Measurements from ENCODE around the gene ZNF438.

ZNF438 gene

DNA sequence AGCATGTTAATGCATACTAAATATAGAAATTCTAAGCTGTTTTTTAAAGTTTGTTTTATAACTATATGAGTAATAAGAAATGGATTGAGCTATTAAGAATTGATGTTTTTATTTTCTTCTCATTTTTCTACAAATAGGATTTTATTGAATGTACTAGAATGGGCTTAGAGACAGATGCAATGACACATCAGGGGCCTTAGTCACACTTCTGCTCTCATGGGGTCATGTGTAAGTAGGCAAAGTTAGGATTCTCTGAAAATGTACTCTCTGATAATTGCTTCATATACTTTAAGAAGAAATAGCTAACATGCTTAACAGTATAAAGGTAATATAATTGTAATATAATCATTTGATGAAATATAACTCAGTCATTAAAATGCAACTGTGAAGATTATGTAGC is 154.6 kb downstream of the ZNF438 start:
- no peak for DNase-seq (ENCODE audit: low read depth)

DNA sequence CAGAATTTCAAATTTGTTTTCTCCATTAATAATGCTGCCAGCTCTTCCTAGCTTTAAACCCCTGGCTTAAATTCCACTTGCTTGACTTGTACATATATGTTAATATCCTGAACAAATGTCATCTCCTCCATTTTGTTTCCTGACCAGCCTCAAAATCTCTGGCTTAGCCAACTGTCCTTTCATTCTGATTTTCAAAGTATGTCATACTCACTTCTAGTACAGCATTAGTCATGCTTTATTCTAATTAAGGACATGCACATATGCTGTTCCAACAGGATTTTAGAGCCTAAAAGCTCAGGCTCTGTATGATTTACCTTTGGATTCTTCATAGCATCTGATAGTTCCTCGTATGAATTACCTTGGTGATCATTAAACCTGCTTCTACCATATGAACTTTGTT is 158.3 kb downstream of the ZNF438 start:
- DNase-seq (ENCODE audit: low read depth), result no peak

DNA sequence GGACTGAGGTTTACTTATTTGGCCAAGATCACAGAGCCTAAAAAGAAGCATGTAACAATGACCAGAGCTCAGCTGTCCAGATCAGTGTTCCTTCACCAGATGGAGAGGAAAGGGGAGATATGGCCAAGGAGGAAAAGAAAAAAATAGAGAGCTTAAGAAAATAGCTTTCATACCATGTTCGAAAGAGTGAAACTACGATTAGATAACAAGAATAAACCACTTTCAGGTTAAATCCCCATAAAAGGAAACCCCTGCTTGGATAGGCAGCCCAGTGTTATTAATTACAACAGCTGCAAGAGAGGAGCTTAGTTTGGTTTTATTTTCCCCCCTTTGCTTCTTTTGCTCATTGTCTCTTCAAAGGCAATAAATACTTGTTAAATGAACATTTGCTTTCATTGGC is 160.8 kb downstream of the ZNF438 start:
- DNase-seq (ENCODE audit: low read depth), result no peak

DNA sequence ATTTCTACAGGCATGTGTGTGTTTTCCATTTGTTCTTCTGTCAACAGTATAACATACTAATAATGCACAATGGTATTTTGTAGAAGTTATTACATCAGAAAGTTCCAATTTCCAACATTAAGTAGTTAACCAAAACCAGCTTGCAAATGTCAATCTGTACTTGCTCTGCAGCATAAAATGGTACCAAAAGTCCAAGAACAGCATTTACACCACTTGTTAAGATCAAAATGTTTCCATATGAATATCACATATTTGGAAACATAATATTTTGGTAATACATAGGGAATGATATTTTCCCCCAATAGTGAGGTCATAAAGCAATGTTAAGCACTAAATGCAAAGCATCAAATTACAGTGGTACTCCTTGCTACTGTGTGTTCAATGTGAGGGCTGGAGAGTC is 162.1 kb downstream of the ZNF438 start:
- DNase-seq (ENCODE audit: low read depth), result no peak

DNA sequence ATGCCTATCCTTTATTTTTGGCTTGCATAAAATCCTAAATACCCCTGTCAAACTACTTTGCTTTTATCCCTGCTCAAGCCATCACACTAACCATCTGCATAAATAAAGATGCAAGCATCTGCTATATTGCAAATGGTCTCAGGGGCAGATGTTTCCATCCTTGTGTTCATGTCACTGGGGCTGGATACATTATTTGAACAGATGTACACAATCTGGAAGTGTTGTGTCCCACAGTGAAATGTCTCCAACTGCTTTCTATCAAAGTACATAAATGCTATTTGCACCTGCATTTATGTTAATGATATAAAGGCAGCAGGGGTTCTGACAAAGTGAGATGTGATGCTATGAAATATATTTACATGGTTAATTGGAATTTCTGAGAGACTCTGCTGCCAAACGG is 163.1 kb downstream of the ZNF438 start:
- DNase-seq (ENCODE audit: low read depth), result no peak

DNA sequence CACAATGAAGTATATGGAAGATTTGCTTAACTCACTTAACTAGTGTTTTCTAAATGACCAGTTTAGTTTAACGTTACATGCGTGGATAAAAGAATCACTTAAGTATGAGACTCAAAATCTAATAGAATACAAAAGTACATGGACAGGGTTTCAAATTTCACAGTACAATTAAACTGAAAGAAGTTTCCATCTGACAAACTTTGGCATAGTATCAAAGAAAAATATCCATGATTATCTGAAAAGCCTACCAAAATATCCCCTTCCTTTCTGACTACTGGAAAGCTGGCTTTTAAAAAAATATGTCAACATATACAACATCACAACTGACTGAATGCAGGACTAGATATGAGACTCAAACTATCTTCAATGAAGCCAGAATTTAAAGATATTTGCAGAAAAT is 164.8 kb downstream of the ZNF438 start:
- DNase-seq (ENCODE audit: low read depth), result no peak

DNA sequence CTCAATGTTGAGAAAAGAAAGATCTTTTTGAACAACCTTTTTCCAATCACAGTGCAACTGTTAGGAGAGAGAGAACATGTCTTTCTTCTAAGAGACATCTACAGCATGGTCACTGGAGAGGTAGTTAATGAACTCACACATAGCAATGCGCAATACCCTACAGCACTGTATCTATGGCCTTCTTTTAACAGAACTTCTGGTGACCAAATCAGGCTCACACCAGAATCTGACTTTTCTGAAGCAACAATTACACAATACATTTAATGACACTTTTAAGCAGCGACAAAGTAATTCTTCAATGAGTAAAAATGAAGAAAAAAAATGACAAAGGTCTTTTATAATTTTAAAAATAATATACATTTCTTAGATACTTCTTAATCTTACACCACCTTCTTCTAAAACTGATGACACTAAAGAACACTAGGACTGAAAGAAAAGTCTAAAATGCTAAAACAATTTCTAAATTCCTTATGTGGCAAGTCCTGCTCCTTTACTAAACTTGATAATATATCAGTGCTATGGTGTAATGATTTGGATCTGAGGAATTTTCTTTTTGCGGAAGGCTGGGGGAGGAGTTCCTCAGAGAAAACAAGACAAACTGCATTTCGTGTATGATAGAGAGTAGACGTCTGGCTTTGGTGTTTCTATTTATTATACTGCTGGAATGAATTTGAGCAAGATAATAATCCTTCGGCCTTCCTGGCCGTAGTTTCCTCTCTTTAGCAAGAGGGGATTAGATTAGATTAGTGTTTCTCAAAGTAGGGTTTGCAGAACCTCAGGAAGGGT is 166.3 kb downstream of the ZNF438 start:
- no peak for DNase-seq (ENCODE audit: low read depth)

DNA sequence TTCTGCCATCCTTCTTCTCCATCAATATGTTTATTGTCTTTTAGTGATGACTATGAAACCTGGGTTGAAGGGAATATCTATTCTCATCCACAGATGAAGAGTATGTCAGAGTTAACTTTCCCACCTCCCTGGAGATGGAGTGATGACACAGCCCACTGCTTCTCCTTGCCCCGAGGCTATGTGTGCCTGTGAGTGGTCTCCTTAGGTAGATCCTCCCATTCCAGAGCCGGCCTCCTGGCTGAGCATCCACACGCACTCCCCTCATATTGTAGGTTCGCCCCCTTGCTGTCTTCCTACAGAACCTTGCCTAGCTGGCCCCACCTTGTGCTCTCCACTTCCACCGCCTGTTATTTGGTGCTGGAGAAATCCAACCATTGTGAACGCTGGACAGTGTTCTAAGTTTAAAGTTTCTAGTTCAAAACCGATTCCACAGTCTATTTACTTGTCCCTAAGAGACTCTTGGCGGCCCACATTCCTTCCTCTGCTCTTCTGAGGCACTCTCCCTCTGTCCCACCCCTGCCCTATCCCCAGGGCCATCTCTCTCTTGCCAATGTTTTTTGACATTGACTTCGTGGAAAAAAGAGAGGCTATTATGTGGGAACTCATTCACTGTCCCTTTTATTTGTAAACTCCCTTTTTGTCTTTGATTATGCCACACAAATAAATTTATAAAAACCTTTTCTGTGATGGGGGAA is 168.0 kb downstream of the ZNF438 start:
- DNase-seq (ENCODE audit: low read depth), result no peak

DNA sequence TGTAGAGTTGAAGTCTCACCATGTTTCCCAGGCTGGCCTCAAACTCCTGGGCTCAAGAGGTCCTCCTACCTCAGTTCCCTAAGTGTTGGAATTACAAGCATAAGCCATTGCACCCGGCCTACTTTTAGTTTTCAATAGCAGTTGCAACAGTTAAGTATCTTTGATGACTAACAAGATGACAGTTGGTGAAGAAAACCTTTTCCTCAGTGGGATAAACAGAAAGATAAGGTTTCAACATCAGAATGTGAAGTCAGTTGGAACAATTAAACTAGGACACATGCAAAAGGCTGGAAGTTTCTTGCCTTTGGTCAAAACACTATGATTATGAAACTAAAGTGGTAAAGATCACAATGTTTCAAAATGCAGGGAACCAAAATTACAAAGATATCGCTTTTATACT is 169.2 kb downstream of the ZNF438 start:
- no peak for DNase-seq (ENCODE audit: low read depth)

DNA sequence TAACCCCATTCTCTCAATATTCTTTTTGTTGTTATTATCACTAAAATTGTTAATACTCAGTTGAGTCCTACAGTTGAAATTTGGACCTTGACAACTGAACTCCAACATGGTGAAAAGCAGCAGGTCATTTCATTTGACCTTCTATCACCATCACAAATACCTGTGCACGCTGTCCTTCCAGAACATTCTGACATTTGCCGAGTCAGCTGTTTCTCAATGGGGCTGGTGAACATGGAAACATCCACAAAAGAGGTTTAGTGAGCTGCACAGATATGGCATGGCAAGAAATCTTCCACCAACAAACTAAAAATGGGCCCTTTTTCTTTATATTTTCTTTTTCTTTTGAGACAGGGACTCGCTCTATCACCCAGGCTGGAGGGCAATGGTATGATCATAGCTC is 169.7 kb downstream of the ZNF438 start:
- DNase-seq (ENCODE audit: low read depth), result no peak

DNA sequence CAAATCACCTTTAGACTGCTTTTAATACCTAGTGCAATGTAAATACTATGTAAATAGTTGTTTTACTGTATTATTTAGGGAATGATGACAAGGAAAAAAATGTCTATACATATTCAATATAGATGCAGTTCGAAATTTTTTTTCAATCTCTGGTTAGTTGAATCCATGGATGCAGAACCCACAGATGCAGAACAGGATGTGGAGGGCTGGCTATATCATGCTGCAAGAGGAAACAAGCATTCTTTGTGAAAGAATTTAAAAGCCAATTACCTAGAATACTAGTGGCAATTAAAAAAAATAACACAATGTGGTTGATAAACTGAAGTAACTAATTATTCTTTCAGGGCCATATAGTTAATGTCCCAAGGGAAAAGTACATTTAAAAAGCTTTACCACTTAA is 170.4 kb downstream of the ZNF438 start:
- no peak for DNase-seq (ENCODE audit: low read depth)

DNA sequence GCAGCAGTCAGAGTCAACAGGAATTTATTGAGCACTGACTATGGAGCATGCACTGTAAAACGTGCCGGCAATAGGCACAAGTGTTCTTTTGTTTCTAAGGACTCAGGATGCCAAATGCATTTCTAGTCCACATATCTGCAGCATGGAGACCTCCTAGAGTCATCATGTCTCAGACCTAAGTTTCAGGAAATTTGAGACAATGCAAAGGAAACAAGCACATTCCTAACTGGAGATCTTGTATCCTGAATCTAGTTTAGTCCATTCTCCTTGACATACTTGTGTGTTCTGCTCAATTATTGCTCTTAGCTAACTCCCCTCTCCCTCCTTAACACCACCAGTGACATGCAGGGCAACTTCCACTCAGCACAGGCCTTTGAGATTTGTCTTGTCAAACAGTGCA is 173.2 kb downstream of the ZNF438 start:
- no peak for DNase-seq (ENCODE audit: low read depth)

DNA sequence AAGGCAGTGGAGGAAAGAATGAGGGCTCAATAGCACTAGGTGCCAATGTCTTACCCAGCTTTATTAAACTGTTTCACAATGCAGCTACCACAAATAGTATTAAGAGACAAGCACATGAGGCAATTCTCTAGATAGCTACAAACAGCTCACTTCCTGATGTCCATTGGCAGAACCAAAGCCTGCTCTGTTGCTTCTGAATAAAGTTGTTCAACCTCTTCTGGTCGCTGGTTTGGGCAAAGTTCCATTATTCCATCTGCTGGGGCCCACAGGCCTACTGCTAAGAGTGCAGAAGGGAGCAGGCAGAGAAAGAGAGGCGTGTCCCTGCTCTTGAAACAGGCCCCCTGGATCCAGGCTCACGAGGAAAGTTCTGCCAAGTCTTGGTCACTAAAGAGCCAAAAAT is 173.9 kb downstream of the ZNF438 start:
- no peak for DNase-seq (ENCODE audit: low read depth)

DNA sequence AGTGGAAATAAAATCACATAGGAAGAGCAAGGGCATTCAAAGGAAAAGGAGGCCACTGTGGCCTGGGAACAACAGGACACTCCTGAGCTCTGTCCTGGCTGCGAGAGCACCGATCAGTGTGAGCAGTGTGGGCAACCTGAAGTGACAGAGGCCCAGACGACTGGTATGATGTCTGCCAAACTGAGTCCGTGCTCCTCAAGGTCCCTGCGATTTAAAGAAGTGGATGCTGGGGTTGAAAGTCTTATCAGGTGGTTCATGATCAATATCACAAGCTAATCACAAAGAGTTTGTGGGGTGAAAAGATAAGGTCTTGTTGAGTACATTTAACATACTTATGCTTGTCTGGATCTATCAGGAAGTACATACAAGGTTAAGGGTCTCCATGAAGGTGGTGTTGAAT is 176.5 kb downstream of the ZNF438 start:
- no peak for DNase-seq (ENCODE audit: low read depth)

DNA sequence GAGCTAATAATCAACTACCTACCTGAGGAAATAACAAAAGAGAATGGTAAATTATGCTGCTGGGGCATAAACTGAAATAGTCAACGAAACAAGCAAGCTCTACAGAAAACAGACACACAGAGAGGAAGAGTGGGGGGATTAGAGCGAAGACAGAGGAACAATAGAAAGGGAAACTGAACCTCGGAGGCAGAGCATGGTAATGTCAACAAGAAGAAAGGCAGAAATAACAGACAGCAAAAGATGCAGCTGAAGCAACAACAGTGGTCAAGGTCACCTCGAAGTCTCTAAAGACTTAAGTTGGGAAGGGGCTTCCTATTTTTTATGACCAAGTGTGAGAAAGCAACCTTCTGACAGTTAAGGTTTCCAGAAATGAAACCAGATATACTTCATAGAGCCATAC is 177.0 kb downstream of the ZNF438 start:
- no peak for DNase-seq (ENCODE audit: low read depth)

DNA sequence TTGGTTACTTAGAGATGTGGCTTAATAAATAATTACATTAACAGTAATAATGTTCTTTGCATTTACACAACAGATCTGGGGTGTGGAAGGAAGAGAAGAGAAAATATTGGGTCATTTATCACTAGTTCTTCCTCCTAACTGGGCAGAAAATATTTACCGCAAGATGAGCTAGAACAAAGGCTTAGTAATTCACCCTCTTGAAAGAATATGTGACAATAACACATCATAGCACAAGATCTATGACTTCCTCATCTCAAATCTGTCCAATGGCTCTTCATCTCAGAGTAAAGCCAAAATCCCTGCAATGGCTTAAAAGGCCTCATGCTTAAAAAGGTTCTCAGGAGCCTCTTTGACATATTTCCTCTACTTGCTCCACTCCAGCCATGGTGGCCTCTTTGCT is 178.6 kb downstream of the ZNF438 start:
- no peak for DNase-seq (ENCODE audit: low read depth)

DNA sequence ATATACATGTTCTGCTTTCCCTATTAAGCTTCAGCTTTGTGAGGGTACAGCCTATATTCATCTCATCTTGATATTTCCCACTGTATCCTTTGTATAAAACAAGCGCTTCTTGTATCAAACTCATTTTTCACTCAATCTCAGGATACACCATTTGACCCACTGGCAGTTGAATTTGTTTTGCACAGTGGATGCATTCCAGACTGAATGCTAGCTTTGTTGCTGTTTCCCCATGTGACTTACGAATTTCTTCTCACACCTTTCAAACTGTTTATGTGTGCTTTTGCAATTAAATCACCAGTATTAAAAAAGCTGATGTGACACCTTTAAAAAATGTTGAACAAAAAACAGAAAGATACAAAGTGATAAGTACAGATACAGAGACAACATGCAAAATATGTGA is 180.9 kb downstream of the ZNF438 start:
- no peak for DNase-seq (ENCODE audit: low read depth)

DNA sequence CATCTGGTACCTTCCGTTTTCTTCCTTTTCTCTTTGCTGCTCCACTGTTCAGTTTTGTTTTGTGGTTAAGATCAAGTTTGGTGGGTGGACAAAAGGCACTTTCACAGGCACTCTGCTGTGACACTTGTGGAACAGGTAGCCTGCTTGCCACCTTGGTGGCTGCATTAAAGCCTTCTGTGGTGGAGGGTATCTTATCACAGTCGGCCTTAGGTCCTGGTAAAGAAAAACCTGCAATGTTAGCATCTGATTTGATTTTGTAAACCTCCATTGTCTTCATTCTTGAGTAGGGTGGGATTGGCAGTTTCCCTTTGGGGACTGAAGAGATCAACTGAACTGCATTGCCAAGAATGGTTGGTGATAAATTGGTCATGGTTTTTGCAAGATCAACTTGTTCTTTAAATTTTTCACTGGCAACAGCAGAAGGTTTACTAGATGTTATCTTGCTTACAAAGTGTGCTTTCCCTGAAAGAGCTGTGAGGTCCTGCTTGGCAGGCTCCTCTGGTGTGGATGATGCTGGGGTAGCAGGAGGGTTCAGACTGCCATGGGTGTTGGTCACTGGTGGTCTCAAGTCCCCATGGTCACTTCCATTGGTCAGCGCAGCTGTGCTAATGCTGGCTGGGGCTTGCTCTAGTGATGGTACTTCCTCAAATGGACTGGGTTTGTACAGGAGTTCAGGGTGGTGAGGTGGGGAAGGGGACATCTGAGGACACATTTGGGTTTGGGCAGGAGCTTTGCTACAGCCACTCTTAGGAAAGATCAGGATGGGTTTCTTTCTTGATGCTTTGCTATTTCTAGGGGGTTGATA is 182.2 kb downstream of the ZNF438 start:
- no peak for DNase-seq (ENCODE audit: low read depth)

DNA sequence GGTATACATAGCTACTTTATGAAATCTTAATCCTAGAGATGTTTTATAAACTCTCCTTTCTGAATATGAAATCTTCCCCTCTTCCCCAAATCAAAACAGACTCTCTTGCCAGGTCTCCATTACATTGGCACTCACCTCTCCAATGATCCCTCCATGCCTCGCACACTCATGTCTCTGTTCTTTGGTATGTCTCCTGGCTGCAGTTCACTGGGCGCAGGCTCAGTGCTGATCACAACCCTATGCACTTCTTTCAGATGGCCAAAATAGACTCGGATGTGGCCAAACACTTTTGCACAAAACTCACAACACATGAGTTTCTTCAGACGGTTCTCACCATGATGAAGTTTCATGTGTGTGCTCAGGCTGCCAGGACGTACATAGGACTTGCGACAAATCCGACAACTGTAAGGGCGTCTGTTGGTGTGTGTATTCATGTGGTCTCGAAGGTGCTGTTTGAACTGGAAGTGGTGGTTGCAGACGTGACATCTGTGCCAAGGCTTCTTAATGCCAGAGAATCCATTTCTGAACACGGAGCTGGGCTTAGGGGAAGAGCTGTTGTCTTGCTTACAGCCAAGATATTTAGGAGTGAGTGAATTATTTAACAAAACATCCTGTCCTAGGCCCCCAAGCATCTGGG is 183.2 kb downstream of the ZNF438 start:
- DNase-seq (ENCODE audit: low read depth), result no peak

DNA sequence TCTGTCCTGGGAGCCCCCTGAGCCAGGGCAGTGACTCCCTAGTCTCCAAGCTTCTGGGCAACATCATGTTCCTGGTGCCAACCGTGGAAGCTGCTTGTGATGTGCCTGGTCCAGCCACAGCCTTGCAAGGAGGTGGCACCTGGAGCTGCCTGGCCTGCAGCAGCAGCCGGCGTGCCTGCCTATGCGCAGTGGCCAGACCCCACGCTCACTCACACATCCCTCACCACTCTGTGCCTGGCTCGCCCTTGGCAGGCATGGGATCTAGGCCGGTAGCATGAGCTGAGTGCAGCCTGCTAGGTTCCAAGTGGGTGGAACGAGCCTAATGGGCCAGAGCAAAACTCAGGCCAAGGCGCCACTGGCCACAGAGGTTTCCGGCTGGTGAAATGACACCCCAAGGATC is 184.0 kb downstream of the ZNF438 start:
- DNase-seq (ENCODE audit: low read depth), result no peak

DNA sequence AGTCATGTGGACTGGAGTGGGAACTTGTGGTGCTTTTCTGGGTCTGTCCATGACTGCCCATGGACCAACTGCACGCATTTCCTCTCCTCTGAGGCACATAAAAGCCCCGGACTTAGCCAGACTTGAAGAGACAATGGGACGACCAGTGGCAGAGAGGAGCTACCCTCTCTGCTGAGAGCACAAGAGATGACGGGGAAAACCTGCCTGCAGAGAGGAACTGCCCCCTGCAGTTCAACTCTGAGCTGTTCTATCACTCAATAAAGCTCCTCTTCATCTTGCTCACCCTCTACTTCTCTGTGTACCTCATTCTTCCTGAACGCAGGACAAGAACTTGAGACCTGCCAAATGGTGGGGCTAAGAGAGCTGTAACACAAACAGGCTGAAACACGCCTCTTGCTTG is 184.5 kb downstream of the ZNF438 start:
- no peak for DNase-seq (ENCODE audit: low read depth)

DNA sequence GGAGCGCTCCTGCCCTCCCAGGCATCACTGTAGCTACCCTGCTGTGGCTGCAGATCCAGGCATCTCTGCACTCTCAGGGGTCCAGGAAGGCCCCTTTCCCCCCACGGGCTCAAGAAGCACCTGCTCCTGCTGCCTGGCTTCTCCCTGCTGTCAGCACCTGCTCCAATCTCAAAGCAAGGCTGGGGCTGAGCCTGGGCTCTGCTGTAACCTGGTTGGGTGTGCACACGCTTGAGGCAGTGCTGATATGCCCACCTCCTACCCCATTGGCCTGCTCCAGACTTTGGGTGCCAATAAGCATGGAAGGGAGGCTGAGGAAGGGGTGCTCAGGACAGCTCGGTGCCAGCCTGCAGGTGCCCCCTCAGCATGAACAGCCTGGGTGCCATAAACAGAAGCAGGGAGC is 185.0 kb downstream of the ZNF438 start:
- DNase-seq (ENCODE audit: low read depth), result no peak

DNA sequence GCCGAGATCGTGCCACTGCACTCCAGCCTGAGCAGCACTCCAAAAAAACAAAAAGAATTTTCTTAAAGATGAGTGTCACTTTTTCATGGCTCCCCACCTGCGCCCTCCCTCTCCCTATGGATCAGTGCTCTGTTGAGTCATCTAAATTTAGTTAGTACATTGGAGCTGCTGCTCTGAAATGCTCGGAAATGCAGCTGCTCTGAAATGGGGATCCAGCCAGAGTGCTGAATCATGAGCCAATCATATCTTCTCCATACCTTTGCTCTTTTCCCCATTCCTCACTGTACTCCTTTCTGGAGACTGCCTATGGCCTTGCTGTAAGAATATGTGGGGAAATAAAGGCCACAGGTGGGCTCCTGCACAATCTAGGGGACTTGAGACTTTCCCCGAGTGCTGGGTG is 188.8 kb downstream of the ZNF438 start:
- no peak for DNase-seq (ENCODE audit: low read depth)
